ENCODE measurements around the gene STIM2. TPM values are rescaled to one million over a fixed set of nuclear protein-coding genes. Genes with fewer than 3 reads are reported as not detected.
A peak's percentile ranks its signal among the peaks of the same experiment; 100 is the strongest.

STIM2 gene
- total RNA-seq, 1 donor from 2014 or later = 43.9 TPM

GRCh38 chr4:27040356-27040755 lies 179.7 kb downstream of the STIM2 start:
- intact Hi-C loops (cut with DNase I) = no loop called here
- no peak for TF ChIP-seq CTCF (IDR thresholded peaks at IDR 0.05)
- DNase-seq (peak; percentile 56), ATAC-seq (peak; percentile 32 to 73)
- H3K36me3 ChIP-seq = no peaks in the 10 kb centered on the region
- no peaks in the 10 kb centered on the region for H3K9me3 ChIP-seq
- no peak overlapping the region for H3K27ac ChIP-seq
- no peak overlapping the region for H3K4me3 ChIP-seq
- no peaks in the 10 kb centered on the region for H3K27me3 ChIP-seq (ENCODE audit: low read depth)
- H3K4me1 ChIP-seq = no peaks in the 10 kb centered on the region

- Histone ChIP-seq H3K4me3 (no peak overlapping the region), H3K9me3 (no peaks in the 10 kb centered on the region), H3K27ac (no peak overlapping the region), H3K4me1 (no peaks in the 10 kb centered on the region), H3K27me3 (ENCODE audit: low read depth) (no peaks in the 10 kb centered on the region), H3K36me3 (no peaks in the 10 kb centered on the region)
- intact Hi-C loops (cut with DNase I) = no loop called here
- ATAC-seq (no peak), DNase-seq (no peak)
- TF ChIP-seq CTCF (IDR thresholded peaks at IDR 0.05) = no peak
These were observed 181.8 kb downstream of the STIM2 start for GRCh38 chr4:27042411-27042810.

GRCh38 chr4:27043200-27043599 lies 182.6 kb downstream of the STIM2 start:
- TF ChIP-seq CTCF (IDR thresholded peaks at IDR 0.05) = no peak
- ATAC-seq (no peak), DNase-seq (no peak)
- H3K36me3 ChIP-seq = no peaks in the 10 kb centered on the region
- no peaks in the 10 kb centered on the region for H3K27me3 ChIP-seq (ENCODE audit: low read depth)
- H3K9me3 ChIP-seq = no peaks in the 10 kb centered on the region
- H3K4me1 ChIP-seq = no peaks in the 10 kb centered on the region
- no peak overlapping the region for H3K27ac ChIP-seq
- H3K4me3 ChIP-seq = no peak overlapping the region
- intact Hi-C loops (cut with DNase I) = no loop called here

- intact Hi-C loops (cut with DNase I) = no loop called here
- no peak for DNase-seq
- H3K4me3 ChIP-seq = no peak overlapping the region
- H3K27me3 ChIP-seq (ENCODE audit: low read depth) = no peaks in the 10 kb centered on the region
- ATAC-seq = no peak
- no peaks in the 10 kb centered on the region for H3K36me3 ChIP-seq
- H3K9me3 ChIP-seq = no peaks in the 10 kb centered on the region
- no peak overlapping the region for H3K27ac ChIP-seq
- H3K4me1 ChIP-seq = peaks cover 11% of the 10 kb centered on the region
- no peak for TF ChIP-seq CTCF (IDR thresholded peaks at IDR 0.05)
These were observed 186.2 kb downstream of the STIM2 start for GRCh38 chr4:27046851-27047250.

GRCh38 chr4:27048429-27049238 lies 188.0 kb downstream of the STIM2 start:
- ATAC-seq (peak; percentile 58 to 72), DNase-seq (no peak)
- Histone ChIP-seq H3K36me3 (no peaks in the 10 kb centered on the region), H3K27ac (no peak overlapping the region), H3K4me3 (peak overlapping the region; percentile 48), H3K27me3 (ENCODE audit: low read depth) (no peaks in the 10 kb centered on the region), H3K4me1 (peaks cover 11% of the 10 kb centered on the region), H3K9me3 (no peaks in the 10 kb centered on the region)
- TF ChIP-seq CTCF (IDR thresholded peaks at IDR 0.05) = peak; percentile 83
- intact Hi-C loops (cut with DNase I) = no loop called here

Data from lower lobe of right lung (tissue), 2 donors.